GM04504 (cell line): ENCODE results near the gene SSTR5.
"Not testable (repeated sequence)": the region's sequence is repeated elsewhere in the genome, so short reads cannot be mapped to it uniquely, and the experiment has no call there.

Experiments used
- DNase-seq: peaks from one replicate; pipeline ENCODE4 v3.0.0-alpha.2; 2012; ENCODE audit warnings: low read depth

The SSTR5 gene

DNA sequence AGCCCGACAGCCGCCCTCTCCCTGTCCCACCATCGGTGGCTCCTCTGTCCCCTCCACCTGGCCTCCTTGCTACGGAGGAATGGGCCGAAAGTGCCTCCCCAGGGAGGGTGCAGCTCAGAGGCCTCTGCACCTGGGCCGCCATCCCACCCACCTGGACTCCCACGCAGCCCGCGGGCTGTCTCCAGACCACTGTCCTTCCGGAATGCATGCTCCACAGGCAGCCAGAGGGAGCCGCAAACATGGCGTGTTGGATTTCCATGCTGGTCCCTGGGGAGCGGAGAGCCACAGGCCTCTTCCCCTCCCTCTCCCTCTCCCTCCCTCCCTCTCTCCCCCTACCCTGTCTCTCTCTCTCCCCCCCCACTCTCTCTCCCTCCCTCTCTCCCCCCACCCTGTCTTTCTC is 3.0 kb downstream of the SSTR5 start:
- no peak for DNase-seq

DNA sequence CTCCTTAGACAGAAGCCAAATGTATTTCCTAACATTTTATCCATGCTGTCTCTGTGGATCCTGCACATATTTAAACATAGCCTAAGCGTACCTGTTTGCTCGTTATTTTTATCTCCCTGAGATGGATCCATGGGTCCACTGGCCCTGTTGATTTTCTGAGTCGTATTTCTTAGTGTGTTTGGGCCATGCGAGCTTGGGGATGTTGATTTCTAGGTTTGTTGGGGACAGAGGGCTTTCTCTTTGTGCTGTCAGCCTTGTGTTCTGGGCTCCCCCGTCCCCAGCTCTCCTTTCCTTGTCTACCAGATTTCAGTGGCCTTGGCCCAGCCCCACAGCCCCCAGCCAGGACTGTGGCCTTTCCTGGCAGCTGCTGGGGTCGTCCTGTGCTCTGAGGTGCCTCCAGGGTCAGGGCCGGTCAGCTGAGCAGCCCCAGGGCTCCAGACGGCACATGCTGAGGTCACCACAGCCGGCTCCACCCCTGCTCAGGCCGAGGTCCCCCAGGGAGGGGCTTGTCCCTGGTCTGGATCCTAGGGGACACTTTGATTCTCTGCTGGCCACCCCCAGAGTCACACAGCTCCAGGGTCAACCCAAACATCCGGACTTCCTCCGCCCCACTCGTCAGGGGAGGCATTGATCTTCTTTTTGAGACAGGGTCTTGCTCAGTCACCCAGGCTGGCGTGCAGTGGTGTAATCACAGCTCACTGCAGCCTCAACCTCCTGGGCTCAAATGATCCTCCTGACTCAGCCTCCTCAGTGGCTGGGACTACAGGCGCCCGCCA is 4.4 kb downstream of the SSTR5 start:
- no peak for DNase-seq

- no peak for DNase-seq
Measured at GRCh38 chr16:1077877-1078578, 5.5 kb downstream of the SSTR5 start.

DNA sequence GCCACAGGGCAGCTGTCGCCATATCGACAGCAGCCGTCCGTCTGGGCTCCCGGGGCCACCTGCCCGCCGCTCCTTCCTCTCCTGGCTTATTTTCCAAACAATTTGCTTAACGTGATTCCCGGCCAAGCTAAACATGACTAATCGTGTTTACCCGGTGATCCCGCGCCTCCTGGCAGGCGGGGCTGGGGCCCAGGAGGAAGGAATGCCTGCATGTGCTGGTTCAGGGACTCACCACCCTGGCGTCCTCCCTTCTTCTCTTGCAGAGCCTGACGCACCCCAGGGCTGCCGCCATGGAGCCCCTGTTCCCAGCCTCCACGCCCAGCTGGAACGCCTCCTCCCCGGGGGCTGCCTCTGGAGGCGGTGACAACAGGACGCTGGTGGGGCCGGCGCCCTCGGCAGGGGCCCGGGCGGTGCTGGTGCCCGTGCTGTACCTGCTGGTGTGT is 6.1 kb downstream of the SSTR5 start:
- no peak for DNase-seq

- no peak for DNase-seq
Measured at GRCh38 chr16:1079341-1079740, 6.8 kb downstream of the SSTR5 start.

GRCh38 chr16:1079786-1080525 is 7.4 kb downstream of the SSTR5 start:
- DNase-seq, result no peak

GRCh38 chr16:1080801-1081733 is 8.5 kb downstream of the SSTR5 start:
- no peak for DNase-seq

GRCh38 chr16:1081734-1082265 is 9.3 kb downstream of the SSTR5 start:
- no peak for DNase-seq

- no peak for DNase-seq
Measured at GRCh38 chr16:1082266-1082951, 9.9 kb downstream of the SSTR5 start.

DNA sequence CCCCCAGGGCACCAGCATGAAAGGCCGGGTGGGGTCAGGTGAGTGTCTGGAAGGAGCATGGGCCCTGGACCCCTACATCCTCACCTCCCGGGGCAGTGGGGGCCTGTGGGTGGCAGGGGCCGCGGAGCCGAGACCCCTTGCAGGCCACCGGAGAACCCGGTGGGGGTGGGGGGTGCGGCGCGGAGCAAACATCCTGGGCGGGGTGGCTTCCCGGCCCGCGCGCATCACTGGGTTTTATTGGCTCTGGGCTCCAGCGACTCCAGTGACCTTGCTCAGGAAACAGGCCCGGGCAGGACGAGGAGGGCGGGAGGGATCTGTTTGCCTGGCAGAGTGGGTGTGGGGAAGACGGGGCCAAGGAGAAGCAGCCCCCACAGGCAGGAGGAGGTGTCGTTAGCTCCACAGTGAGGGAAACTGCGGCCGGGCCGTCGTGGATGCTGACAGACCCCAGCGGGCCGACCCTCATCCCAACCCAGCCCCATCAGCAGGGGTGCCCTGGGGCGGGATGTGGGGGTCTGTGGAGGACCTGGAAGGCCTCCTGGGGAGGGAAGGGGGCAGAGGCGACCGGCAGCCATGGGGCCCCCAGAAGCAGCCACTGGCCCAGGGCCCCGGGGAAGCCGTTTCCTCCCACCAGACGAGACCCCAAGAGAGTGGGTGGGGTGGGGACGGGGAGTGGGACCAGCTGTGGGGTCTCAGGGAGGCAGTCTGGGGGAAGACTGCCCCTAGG is 10.6 kb downstream of the SSTR5 start:
- no peak for DNase-seq

DNA sequence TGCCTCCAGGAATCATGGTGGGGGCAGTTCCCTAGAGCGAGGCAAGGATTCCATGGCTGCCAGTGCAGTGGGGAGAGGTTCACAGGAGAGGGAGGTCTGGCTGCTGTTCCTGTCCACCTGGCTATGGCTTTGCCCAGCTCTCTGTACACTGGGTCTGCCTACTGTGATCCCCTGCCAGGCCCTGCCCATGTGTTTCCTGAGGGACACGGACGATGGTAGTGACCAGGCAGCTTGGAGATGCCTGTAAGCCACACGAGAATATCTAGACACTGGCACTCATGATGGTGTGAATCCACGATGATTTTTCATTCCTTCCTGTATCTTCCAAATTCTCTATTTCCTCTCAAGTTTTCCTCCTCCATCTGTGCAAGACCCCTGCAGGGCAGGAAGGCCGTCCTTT is 12.4 kb downstream of the SSTR5 start:
- no peak for DNase-seq

GRCh38 chr16:1086443-1086842 is 13.9 kb downstream of the SSTR5 start:
- not testable (repeated sequence) for DNase-seq

- DNase-seq, result no peak
Measured at GRCh38 chr16:1088295-1089170, 16.0 kb downstream of the SSTR5 start.

- no peak for DNase-seq
Measured at GRCh38 chr16:1089439-1089821, 16.9 kb downstream of the SSTR5 start.

GRCh38 chr16:1089822-1090619 is 17.5 kb downstream of the SSTR5 start:
- DNase-seq, result no peak

- DNase-seq, result no peak
Measured at GRCh38 chr16:1090620-1091587, 18.4 kb downstream of the SSTR5 start.

DNA sequence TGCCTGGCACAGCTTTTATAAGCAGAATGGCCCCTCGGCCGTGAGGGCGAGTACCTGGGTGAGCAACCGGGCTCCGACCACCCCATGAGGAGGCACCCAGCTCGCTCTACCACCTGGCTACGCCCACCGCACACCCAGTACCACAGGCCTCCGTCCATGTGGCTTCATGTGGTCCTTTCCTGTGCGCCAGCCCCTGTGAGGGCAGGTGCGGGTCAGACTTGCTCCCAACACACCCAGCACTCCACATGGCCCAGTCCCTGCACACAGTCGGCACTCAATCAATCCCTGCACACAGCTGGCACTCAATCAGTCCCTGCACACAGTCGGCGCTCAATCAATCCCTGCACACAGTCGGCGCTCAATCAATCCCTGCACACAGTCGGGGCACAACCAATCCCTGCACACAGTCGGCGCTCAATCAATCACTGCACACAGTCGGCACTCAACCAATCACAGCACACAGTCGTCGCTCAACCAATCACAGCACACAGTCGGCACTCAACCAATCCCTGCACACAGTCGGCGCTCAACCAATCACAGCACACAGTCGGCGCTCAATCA is 19.5 kb downstream of the SSTR5 start:
- DNase-seq, result no peak
